Measurements from ENCODE around the gene AFAP1.

Gene AFAP1

GRCh38 chr4:7821245-7822136, 118.2 kb downstream of the AFAP1 start:
- no peak for DNase-seq (ENCODE audit: low read depth, low spot score)

GRCh38 chr4:7820031-7820818, 119.4 kb downstream of the AFAP1 start:
- no peak for DNase-seq (ENCODE audit: low read depth, low spot score)

GRCh38 chr4:7819446-7819845, 120.2 kb downstream of the AFAP1 start:
- DNase-seq (ENCODE audit: low read depth, low spot score): no peak

GRCh38 chr4:7818399-7818911, 121.2 kb downstream of the AFAP1 start:
- DNase-seq (ENCODE audit: low read depth, low spot score): no peak

- DNase-seq (ENCODE audit: low read depth, low spot score): no peak
Measured at GRCh38 chr4:7817877-7818398, 121.7 kb downstream of the AFAP1 start.

GRCh38 chr4:7816771-7817170, 122.9 kb downstream of the AFAP1 start:
- no peak for DNase-seq (ENCODE audit: low read depth, low spot score)

GRCh38 chr4:7815981-7816380, 123.7 kb downstream of the AFAP1 start:
- DNase-seq (ENCODE audit: low read depth, low spot score): no peak

GRCh38 chr4:7815562-7815961, 124.1 kb downstream of the AFAP1 start:
- no peak for DNase-seq (ENCODE audit: low read depth, low spot score)

- no peak for DNase-seq (ENCODE audit: low read depth, low spot score)
Measured at GRCh38 chr4:7814451-7814850, 125.2 kb downstream of the AFAP1 start.

GRCh38 chr4:7813674-7814073, 126.0 kb downstream of the AFAP1 start:
- no peak for DNase-seq (ENCODE audit: low read depth, low spot score)

- DNase-seq (ENCODE audit: low read depth, low spot score): no peak
Measured at GRCh38 chr4:7812921-7813320, 126.7 kb downstream of the AFAP1 start.

- no peak for DNase-seq (ENCODE audit: low read depth, low spot score)
Measured at GRCh38 chr4:7812231-7812857, 127.3 kb downstream of the AFAP1 start.

- no peak for DNase-seq (ENCODE audit: low read depth, low spot score)
Measured at GRCh38 chr4:7811536-7812191, 128.0 kb downstream of the AFAP1 start.

- DNase-seq (ENCODE audit: low read depth, low spot score): no peak
Measured at GRCh38 chr4:7810783-7811535, 128.7 kb downstream of the AFAP1 start.

- no peak for DNase-seq (ENCODE audit: low read depth, low spot score)
Measured at GRCh38 chr4:7808752-7809151, 130.9 kb downstream of the AFAP1 start.

- DNase-seq (ENCODE audit: low read depth, low spot score): no peak
Measured at GRCh38 chr4:7808181-7808580, 131.5 kb downstream of the AFAP1 start.

GRCh38 chr4:7807351-7807921, 132.2 kb downstream of the AFAP1 start:
- no peak for DNase-seq (ENCODE audit: low read depth, low spot score)

GRCh38 chr4:7806338-7807090, 133.1 kb downstream of the AFAP1 start:
- DNase-seq (ENCODE audit: low read depth, low spot score): no peak

- DNase-seq (ENCODE audit: low read depth, low spot score): no peak
Measured at GRCh38 chr4:7805533-7806337, 133.9 kb downstream of the AFAP1 start.

Data from activated CD4-positive, CD25-positive, alpha-beta regulatory T cell treated with anti-CD3 and anti-CD28 coated beads, Interleukin-2, amount 50 U/mL, for 16 hours (primary cell).